ENCODE data around the gene PMM2. TPM values are rescaled to one million over a fixed set of nuclear protein-coding genes. Genes with fewer than 3 reads are reported as not detected.
"Not testable (repeated sequence)": the region's sequence is repeated elsewhere in the genome, so short reads cannot be mapped to it uniquely, and the experiment has no call there.

PMM2 gene
- polyA plus RNA-seq, 4 donors: 21.1 to 48.1 (median 36.0) TPM

GRCh38 chr16:8867216-8867931, 69.7 kb downstream of the PMM2 start:
- 1 to 5% (median 3%) methylated on average over 35 of the region's 35 CpGs for WGBS, 3 donors
- Histone ChIP-seq H3K36me3 (ENCODE audit: control insufficient read depth in 3 of 3, insufficient read depth in 2 of 3, low read depth in 1 of 3, low read length in 3 of 3) (peaks cover 0 to 21% (median 0%) of the 10 kb centered on the region in 3 donors), H3K27me3 (ENCODE audit: control insufficient read depth in 3 of 3, insufficient read depth in 3 of 3, low read length in 3 of 3) (no peaks in the 10 kb centered on the region), H3K9me3 (ENCODE audit: control insufficient read depth in 2 of 2, insufficient read depth in 1 of 2, low read depth in 1 of 2, low read length in 1 of 2) (no peaks in the 10 kb centered on the region), H3K4me3 (ENCODE audit: low read depth in 1 of 3, low read length in 3 of 3) (peak overlapping the region; percentile 72 to 95 (median 76)), H3K27ac (ENCODE audit: low read depth in 1 of 3, low read length in 2 of 3) (peak overlapping the region; percentile 7 to 94 (median 76)), H3K4me1 (ENCODE audit: control insufficient read depth in 3 of 3, insufficient read depth in 2 of 3, low read depth in 1 of 3, low read length in 2 of 3) (peaks cover 5 to 48% (median 13%) of the 10 kb centered on the region in 3 donors)
- no peak for FAIRE-seq
- DNase-seq: peak; percentile 58 to 72

- no peaks in the 10 kb centered on the region for H3K9me3 ChIP-seq (ENCODE audit: control insufficient read depth in 2 of 2, insufficient read depth in 1 of 2, low read depth in 1 of 2, low read length in 1 of 2)
- H3K4me3 ChIP-seq (ENCODE audit: low read depth in 1 of 3, low read length in 3 of 3): peak overlapping the region; percentile 72 to 95 (median 76)
- peak overlapping the region; percentile 7 to 94 (median 76) for H3K27ac ChIP-seq (ENCODE audit: low read depth in 1 of 3, low read length in 2 of 3)
- H3K36me3 ChIP-seq (ENCODE audit: control insufficient read depth in 3 of 3, insufficient read depth in 2 of 3, low read depth in 1 of 3, low read length in 3 of 3): peaks cover 0 to 15% (median 0%) of the 10 kb centered on the region in 3 donors
- H3K4me1 ChIP-seq (ENCODE audit: control insufficient read depth in 3 of 3, insufficient read depth in 2 of 3, low read depth in 1 of 3, low read length in 2 of 3): peaks cover 5 to 42% (median 13%) of the 10 kb centered on the region in 3 donors
- no peak for FAIRE-seq
- DNase-seq: no peak
- 0 to 1% (median 0%) methylated on average over 16 of the region's 16 CpGs for WGBS, 3 donors
- no peaks in the 10 kb centered on the region for H3K27me3 ChIP-seq (ENCODE audit: control insufficient read depth in 3 of 3, insufficient read depth in 3 of 3, low read length in 3 of 3)
Observed at GRCh38 chr16:8867932-8868415, 70.3 kb downstream of the PMM2 start.

GRCh38 chr16:8868416-8869211, 71.0 kb downstream of the PMM2 start, which contains the start of gene CARHSP1:
Gene CARHSP1, minus strand, starts transcription at chr16:8869006. Its CDS starts 9,678 bp downstream, at chr16:8859328.
- Histone ChIP-seq H3K27me3 (ENCODE audit: control insufficient read depth in 3 of 3, insufficient read depth in 3 of 3, low read length in 3 of 3) (no peaks in the 10 kb centered on the region), H3K9me3 (ENCODE audit: control insufficient read depth in 2 of 2, insufficient read depth in 1 of 2, low read depth in 1 of 2, low read length in 1 of 2) (no peaks in the 10 kb centered on the region), H3K36me3 (ENCODE audit: control insufficient read depth in 3 of 3, insufficient read depth in 2 of 3, low read depth in 1 of 3, low read length in 3 of 3) (peaks cover 0 to 10% (median 0%) of the 10 kb centered on the region in 3 donors), H3K4me3 (ENCODE audit: low read depth in 1 of 3, low read length in 3 of 3) (peak within 1 kb of the TSS; percentile 72 to 95 (median 76)), H3K4me1 (ENCODE audit: control insufficient read depth in 3 of 3, insufficient read depth in 2 of 3, low read depth in 1 of 3, low read length in 2 of 3) (peaks cover 5 to 36% (median 8%) of the 10 kb centered on the region in 3 donors), H3K27ac (ENCODE audit: low read depth in 1 of 3, low read length in 2 of 3) (peak within 1 kb of the TSS; percentile 92 to 97 (median 94))
- DNase-seq: peak; percentile 94
- 0 to 1% (median 1%) methylated on average over 47 to 83 of the region's 83 CpGs for WGBS, 3 donors
- no peak for FAIRE-seq

- H3K36me3 ChIP-seq (ENCODE audit: control insufficient read depth in 3 of 3, insufficient read depth in 2 of 3, low read depth in 1 of 3, low read length in 3 of 3): peaks cover 0 to 4% (median 0%) of the 10 kb centered on the region in 3 donors
- FAIRE-seq (no peak), DNase-seq (peak in 1 of 2 donors; percentile 47)
- peak overlapping the region in 2 of 3 donors; percentile 48 to 72 for H3K4me3 ChIP-seq (ENCODE audit: low read depth in 1 of 3, low read length in 3 of 3)
- WGBS, 3 donors: 26 to 38% (median 28%) methylated on average over 32 to 37 of the region's 37 CpGs
- H3K9me3 ChIP-seq (ENCODE audit: control insufficient read depth in 2 of 2, insufficient read depth in 1 of 2, low read depth in 1 of 2, low read length in 1 of 2): no peaks in the 10 kb centered on the region
- peaks cover 5 to 28% (median 8%) of the 10 kb centered on the region in 3 donors for H3K4me1 ChIP-seq (ENCODE audit: control insufficient read depth in 3 of 3, insufficient read depth in 2 of 3, low read depth in 1 of 3, low read length in 2 of 3)
- peak overlapping the region in 2 of 3 donors; percentile 55 to 69 for H3K27ac ChIP-seq (ENCODE audit: low read depth in 1 of 3, low read length in 2 of 3)
- H3K27me3 ChIP-seq (ENCODE audit: control insufficient read depth in 3 of 3, insufficient read depth in 3 of 3, low read length in 3 of 3): no peaks in the 10 kb centered on the region
Observed at GRCh38 chr16:8869212-8869987, 71.8 kb downstream of the PMM2 start.

GRCh38 chr16:8869988-8870241, 72.3 kb downstream of the PMM2 start:
- H3K4me3 ChIP-seq (ENCODE audit: low read depth in 1 of 3, low read length in 3 of 3); H3K9me3 ChIP-seq (ENCODE audit: control insufficient read depth in 2 of 2, insufficient read depth in 1 of 2, low read depth in 1 of 2, low read length in 1 of 2); FAIRE-seq; H3K27ac ChIP-seq (ENCODE audit: low read depth in 1 of 3, low read length in 2 of 3); H3K27me3 ChIP-seq (ENCODE audit: control insufficient read depth in 3 of 3, insufficient read depth in 3 of 3, low read length in 3 of 3); H3K36me3 ChIP-seq (ENCODE audit: control insufficient read depth in 3 of 3, insufficient read depth in 2 of 3, low read depth in 1 of 3, low read length in 3 of 3); DNase-seq: not testable (repeated sequence)
- WGBS, 3 donors: 93 to 97% (median 96%) methylated on average over 10 of the region's 10 CpGs
- H3K4me1 ChIP-seq (ENCODE audit: control insufficient read depth in 3 of 3, insufficient read depth in 2 of 3, low read depth in 1 of 3, low read length in 2 of 3): peaks cover 5 to 23% (median 8%) of the 10 kb centered on the region in 3 donors

GRCh38 chr16:8872071-8872470, 74.4 kb downstream of the PMM2 start:
- no peak for FAIRE-seq
- no peak overlapping the region for H3K4me3 ChIP-seq (ENCODE audit: low read depth in 1 of 3, low read length in 3 of 3)
- peaks cover 0 to 3% (median 0%) of the 10 kb centered on the region in 3 donors for H3K36me3 ChIP-seq (ENCODE audit: control insufficient read depth in 3 of 3, insufficient read depth in 2 of 3, low read depth in 1 of 3, low read length in 3 of 3)
- no peaks in the 10 kb centered on the region for H3K9me3 ChIP-seq (ENCODE audit: control insufficient read depth in 2 of 2, insufficient read depth in 1 of 2, low read depth in 1 of 2, low read length in 1 of 2)
- no peak for DNase-seq
- no peaks in the 10 kb centered on the region for H3K27me3 ChIP-seq (ENCODE audit: control insufficient read depth in 3 of 3, insufficient read depth in 3 of 3, low read length in 3 of 3)
- no peak overlapping the region for H3K27ac ChIP-seq (ENCODE audit: low read depth in 1 of 3, low read length in 2 of 3)
- 73 to 86% (median 74%) methylated on average over 5 of the region's 5 CpGs for WGBS, 3 donors
- H3K4me1 ChIP-seq (ENCODE audit: control insufficient read depth in 3 of 3, insufficient read depth in 2 of 3, low read depth in 1 of 3, low read length in 2 of 3): peaks cover 0 to 5% (median under 1%) of the 10 kb centered on the region in 3 donors

- DNase-seq (no peak), FAIRE-seq (no peak)
- Histone ChIP-seq H3K27me3 (ENCODE audit: control insufficient read depth in 3 of 3, insufficient read depth in 3 of 3, low read length in 3 of 3) (no peaks in the 10 kb centered on the region), H3K36me3 (ENCODE audit: control insufficient read depth in 3 of 3, insufficient read depth in 2 of 3, low read depth in 1 of 3, low read length in 3 of 3) (peaks cover 0 to 5% (median 0%) of the 10 kb centered on the region in 3 donors), H3K4me3 (ENCODE audit: low read depth in 1 of 3, low read length in 3 of 3) (no peak overlapping the region), H3K4me1 (ENCODE audit: control insufficient read depth in 3 of 3, insufficient read depth in 2 of 3, low read depth in 1 of 3, low read length in 2 of 3) (peaks cover 0 to 2% (median 0%) of the 10 kb centered on the region in 3 donors), H3K9me3 (ENCODE audit: control insufficient read depth in 2 of 2, insufficient read depth in 1 of 2, low read depth in 1 of 2, low read length in 1 of 2) (no peaks in the 10 kb centered on the region), H3K27ac (ENCODE audit: low read depth in 1 of 3, low read length in 2 of 3) (no peak overlapping the region)
- 84 to 88% (median 87%) methylated on average over 22 of the region's 22 CpGs for WGBS, 3 donors
Observed at GRCh38 chr16:8872967-8873865, 75.6 kb downstream of the PMM2 start.

All from small intestine (tissue), 7 donors.